Measurements from ENCODE around the gene TUBA3D.
A peak's percentile ranks its signal among the peaks of the same experiment; 100 is the strongest.
"Not testable (repeated sequence)": the region's sequence is repeated elsewhere in the genome, so short reads cannot be mapped to it uniquely, and the experiment has no call there.

Gene TUBA3D

DNA sequence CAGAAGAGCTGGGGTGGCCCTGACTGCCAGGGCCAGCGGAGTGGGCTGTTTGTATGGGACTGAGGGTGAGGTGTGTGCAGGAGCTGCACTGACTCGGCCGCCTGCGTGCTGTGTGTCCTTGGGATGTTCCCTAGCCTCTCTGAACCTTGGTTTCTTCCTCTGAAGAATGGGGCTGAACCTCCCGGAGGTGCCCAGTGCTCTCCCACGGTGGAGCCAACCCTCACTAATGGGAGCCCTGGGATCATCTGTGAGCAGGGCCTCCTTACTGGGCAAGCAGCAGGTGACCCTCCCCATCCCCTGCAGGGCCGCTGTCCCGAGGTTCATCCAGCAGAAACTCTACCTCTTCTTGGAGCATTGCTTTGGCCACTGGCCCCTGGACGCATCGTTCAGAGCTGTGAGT, 40.1 kb downstream of the TUBA3D start:
- DNase-seq: no peak

DNA sequence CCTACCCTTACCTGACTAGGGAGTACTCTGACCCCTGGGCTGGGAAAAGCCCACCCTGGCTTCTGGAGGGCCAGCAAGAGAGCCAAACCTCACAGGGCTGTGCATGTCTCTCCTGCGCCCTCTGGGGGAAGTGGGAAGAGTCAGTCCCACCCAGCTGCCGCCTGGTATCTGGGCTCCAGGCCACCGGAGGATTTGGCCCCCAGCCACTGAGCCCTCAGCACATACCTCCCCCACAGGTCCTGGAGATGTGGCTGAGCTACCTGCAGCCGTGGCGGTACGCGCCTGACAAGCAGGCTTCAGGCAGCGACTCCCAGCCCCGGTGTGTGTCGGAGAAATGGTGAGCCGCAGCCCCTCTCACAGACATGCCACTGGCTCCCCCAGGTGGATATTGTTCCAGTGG, 40.7 kb downstream of the TUBA3D start:
- DNase-seq: not testable (repeated sequence)

DNA sequence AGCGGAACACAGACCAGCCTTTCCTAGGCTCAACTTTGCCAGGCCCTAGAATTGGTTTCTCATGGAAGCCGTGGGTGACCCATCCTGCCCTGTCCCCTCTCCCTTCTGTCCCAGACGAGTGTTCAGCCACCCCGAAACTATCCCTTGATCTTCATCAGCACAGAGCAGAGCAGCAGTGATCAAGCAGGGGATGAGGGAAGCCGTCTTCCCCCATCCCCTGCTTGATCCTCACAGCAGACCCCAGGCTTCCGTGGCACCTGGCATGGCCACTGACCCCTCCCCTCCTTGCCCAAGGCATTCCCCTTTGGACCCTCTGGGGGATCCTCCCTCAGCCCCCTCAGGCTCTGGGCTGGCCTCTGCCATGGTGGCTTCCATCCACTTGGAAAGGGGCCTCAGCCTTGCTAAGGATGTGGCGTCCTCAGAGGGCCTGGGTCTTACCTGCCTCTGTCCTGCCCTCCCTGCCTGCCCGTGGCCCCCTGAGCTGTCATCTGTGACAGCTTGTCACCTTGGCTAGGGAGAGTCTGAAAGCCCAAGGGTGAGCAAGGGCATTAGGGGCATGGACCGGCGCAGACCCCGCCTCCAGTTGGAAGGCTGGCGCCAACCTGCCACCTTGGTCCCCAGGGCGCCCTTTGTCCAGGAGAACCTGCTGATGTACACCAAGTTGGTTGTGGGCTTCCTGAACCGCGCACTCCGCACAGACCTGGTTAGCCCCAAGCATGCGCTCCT, 41.4 kb downstream of the TUBA3D start:
- DNase-seq: no peak

DNA sequence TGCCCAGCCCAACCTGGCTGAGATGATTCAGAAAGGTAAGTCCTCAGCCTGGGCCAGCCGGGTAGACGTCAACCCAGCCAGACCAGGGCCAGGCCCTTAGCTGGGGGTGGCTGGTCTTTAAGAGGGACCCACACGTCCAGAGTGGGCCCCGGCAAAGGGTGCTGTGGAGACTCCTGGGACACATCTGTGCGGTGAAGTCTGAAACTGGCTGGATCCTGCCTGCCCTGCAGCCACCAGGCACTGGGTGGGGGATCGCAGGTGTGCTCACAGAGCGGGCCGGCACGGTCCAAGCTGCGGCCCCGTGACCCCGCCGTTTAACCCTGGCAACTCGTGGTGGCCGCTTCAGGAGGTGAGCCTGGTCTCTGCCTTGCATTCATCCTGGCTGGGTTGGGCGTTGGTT, 41.9 kb downstream of the TUBA3D start:
- not testable (repeated sequence) for DNase-seq

DNA sequence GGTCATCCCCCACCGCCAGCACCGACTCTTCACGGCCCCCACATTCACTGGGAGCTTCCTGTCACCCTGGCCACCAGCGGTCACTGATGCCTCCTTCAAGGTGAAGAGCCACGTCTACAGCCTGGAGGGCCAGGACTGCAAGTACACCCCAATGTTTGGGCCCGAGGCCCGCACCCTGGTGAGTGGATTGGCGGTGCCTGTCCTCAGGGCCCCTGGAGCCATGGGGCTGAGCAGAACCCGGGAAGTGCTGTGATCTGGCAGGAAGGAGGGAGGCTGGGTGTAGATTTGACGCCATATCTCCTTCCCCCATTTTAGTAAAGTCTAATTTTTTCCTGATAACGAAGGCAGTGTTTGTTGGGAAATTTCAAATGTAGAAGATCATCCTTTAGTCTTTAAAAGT, 42.6 kb downstream of the TUBA3D start:
- not testable (repeated sequence) for DNase-seq

DNA sequence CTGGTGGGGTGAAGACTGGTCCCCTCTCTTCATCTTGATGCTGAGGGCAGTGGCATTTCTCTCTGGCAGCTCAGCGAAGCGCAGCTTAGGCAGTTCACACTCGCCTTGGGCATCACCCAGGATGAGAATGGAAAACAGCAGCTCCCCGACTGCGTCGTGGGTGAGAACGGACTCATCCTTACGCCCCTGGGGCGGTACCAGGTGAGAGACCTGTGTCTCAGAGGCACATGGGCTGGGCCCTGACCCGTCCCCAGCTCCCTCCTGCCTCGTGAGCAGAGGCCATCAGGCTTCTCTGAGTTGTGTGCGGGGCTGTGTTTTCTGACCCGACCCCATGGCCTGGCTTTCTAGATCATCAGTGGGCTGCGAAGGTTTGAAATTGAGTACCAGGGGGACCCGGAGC, 43.5 kb downstream of the TUBA3D start:
- no peak for DNase-seq

DNA sequence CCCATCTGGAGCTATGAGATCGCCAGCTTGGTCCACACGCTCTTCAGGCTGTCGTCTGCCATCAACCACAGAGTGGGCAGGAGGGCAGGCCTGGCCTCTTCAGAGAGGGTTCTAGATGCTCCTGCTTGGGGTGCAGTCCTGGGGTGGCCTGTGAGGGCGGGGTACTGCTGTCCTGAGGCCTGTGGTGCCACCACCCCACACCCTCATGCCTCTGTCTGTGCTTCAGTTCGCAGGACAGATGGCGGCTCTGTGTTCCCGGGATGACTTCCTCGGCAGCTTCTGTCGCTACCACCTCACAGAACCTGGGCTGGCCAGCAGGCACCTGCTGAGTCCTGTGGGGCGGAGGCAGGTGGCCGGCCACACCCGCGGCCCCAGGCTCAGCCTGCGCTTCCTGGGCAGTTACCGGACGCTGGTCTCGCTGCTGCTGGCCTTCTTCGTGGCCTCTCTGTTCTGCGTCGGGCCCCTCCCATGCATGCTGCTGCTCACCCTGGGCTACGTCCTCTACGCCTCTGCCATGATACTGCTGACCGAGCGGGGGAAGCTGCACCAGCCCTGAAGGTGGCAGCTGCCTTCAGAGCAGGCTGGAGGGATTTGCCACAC, 44.1 kb downstream of the TUBA3D start:
- DNase-seq: not testable (repeated sequence)

DNA sequence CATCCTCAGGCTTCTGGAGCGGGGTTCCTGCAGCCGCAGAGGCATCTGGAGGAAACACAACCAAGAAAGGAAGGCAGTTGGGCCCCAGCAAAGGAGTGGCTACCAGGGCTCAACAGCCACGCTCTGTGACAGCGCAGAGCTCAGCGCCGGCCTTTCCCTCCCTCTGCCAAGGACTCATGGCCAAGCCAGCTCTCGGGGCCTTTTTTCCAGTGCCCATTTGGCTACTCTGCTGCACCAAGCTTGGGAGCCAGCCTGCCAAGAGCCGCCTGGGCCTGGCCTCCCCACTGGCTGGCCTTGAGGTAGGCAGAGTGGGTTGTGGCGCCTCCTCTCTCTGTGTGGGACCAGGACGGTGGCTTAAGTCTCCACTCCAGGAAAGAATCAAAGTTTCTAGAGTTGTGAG, 44.6 kb downstream of the TUBA3D start:
- no peak for DNase-seq

DNA sequence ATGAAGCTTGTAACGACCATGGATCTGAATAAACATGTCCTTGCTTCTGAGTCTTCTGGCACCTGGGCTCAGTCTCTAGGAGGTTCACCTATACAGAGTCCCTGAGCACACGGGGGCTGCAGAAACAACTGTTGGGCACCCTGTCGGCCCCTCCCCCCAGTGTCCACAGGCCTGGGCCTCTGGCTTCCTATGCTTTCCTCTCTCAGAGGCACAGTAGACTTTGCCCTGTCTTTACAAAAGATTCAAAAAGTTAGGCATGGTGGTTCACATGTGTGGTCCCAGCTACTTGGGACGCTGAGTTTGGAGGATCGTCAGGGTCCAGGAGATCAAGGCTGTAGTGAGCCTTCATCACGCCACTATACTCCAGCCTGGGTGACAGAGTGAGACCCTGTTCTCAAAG, 45.6 kb downstream of the TUBA3D start:
- not testable (repeated sequence) for DNase-seq

DNA sequence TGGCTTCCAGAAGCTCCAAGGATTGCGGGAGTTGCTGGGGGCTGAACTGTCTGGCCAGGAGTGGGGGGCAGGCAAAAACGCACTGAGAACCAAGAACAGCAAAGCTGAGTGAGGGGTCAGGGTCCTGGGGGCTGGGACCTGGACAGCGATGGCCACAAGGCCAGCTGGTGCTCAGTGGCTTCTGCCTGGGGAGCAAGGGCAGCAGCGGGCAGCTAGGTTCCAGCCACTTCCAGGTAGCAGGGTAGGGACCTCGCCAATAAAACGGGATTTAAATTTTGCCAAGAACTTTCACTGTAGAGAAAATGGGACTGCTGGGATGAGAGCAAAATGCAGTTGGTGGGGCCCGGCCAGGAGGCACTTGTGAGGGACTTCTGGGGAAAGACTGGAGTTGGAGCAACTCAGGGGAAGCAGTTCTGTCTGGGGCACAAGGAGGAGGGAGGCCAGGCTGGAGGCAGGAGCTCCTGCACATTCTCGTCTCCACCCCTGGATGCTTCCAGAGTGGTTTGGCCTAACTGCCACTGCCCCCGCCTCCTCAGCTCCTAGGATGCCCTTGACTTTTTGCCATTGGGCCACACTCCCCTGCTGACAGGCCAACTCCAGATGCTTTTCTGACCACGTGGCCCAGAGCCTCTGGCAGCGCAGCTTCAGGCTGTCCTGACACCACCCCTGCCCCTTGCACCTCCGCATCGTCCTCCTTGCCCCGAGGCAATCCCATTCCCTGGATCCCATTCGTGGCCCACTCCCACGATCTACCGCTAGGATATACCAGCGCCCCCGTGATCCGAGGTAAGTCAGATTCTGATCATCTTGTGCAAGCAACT, 46.3 kb downstream of the TUBA3D start:
- DNase-seq: no peak

DNA sequence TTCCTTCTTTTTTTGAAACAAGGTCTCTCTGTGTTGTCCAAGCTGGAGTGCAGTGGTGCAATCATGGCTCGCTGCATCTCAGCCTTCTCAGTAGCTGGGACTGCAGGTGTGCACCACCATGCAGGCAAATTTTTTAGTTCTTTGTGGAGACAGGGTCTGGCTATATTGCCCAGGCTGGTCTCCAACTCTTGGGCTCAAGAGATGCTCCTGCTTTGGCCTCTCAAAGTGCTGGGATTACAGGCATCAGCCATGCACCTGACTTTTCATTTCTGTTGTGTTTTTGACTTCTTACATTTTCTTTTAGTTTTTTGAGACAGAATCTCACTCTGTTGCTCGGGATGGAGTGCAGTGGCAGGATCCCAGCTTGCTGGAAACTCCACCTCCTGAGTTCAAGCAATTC, 49.3 kb downstream of the TUBA3D start:
- not testable (repeated sequence) for DNase-seq

DNA sequence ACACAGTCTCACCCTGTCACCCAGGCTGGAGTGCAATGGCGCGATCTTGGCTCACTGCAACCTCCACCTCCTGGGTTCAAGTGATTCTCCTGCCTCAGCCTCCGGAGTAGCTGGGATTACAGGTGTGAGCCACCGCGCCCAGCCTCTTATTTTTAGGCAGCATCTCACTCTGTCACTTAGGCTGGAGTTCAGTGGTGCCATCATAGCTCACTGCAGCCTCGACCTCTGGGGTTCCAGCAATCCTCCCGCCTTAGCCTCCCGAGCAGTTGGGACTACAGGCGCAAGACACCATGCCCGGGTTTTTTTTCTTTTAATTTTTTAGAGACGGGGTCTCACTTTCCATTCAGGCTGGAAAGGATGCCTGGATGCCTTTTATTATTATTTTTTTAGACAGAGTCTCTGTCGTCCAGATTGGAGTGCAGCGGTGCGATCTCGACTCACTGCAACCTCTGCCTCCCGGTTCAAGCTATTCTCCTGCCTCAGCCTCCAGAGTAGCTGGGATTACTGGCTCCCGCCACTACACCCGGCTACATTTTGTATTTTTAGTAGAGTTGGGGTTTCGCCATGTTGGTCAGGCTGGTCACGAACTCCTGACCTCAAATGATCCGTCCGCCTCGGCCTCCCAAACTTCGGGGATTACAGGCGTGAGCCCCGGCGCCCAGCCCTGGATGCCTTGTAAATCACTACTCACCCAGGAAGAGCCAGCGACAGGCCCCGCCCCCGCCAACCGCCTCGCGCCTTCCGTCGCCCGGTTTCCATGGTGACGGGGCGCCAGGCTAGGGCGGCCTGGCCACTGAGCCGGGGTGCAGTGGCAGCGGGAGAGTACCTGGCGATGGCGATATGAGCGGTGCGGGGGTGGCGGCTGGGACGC, 51.4 kb downstream of the TUBA3D start, which contains the start of gene CCDC74A:
CCDC74A (plus strand) TSS at position 758 of the 871 bp plus-strand sequence; CDS start at position 841, 83 bp downstream.
- DNase-seq: peak; percentile 77

DNA sequence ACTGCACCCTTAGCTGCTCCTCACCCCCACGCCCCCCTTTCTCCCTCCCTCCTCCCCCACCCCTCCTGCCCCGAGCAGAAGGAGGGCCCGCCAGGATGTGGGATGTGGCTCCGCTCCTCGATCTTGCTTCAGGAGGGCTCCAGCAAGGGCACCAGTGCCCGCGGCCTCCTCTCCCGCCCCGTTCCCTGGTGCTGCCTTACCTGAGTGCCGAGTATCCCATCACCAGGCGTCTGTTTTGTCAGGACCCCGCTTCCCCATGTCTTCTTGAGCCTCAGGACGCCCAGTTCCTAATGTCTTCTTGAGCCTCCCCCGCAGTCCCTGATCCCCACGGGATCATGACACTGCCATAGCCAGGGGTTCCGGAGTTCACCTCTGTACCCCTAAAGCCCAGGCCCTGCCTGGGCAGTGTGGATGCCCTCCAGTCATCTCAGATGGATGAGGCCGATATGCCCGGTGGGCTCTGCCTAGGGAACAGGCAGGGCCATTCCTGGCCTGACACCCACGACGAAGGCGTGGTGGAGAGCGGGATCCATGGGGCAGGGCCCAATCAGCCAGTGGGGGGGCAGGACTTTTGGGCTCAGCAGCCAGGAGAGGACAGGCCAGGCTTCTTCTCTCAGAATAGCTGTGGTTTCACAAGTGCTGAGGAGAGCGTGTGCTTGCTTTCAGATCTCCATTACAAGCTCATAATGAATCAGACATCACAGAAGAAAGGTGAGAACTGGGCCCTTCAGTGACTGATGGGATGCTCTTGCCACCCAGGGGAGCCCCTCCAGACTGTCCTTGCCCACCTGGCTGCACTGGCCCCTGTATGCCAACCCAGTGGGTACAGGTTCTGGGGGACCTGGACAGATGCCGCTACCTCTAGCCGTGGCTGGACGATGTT, 53.3 kb downstream of the TUBA3D start:
- peak; percentile 31 for DNase-seq

DNA sequence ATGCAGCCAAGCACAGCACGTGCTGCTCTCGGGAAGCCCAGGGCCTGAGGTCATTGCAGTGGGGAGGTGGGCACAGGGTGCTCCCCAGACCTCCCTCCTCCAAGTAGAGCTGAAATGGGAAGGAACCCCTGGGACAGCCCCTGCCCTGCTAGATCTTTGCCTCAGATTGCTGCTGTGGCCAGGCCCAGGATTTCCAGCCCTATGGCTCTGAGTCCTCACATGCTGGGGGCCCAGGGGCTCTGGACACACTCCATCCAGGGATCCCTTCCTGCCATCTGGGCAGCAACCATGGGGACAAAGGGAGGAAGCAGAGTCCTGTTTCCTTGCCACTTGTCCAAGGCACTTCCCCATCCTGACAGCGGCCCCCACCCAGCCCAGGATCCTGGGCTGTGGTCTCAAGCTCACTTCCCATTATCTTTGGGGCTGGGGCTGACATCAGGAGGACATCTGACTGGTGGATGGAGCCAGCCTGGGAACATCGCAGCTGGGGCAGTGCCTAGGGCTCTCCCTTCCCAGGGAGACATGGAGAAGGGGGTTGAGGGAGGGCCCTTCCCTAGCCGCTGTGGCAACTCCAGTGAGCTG, 54.0 kb downstream of the TUBA3D start:
- DNase-seq: not testable (repeated sequence)

DNA sequence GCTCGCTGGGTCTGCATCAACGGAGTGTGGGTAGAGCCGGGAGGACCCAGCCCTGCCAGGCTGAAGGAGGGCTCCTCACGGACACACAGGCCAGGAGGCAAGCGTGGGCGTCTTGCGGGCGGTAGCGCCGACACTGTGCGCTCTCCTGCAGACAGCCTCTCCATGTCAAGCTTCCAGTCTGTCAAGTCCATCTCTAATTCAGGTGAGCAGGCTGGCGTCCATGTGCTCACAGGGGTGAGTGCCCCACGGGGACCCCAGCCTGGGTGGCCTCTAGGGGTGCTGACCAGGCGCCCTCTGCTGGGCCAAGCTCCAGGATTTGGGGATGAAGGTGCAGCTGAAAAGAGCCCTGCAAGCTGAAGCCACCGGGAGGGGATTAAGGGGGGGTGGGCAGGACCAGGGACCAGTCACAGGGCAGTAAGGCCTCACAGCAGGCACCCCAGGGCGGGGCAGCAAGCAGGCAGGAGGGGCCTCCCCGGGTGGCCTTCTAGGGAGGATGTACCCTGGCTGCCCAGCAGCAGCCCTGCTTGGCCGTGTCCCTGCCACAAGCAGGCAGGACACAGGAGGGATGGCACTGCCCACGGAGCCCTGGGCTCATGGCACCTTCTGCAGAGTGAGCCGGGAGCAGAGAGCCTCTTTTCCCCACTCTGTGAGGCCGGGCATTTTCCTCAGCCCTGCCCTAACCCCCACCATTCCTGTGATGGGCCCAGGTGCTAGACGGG, 54.9 kb downstream of the TUBA3D start:
- not testable (repeated sequence) for DNase-seq

DNA sequence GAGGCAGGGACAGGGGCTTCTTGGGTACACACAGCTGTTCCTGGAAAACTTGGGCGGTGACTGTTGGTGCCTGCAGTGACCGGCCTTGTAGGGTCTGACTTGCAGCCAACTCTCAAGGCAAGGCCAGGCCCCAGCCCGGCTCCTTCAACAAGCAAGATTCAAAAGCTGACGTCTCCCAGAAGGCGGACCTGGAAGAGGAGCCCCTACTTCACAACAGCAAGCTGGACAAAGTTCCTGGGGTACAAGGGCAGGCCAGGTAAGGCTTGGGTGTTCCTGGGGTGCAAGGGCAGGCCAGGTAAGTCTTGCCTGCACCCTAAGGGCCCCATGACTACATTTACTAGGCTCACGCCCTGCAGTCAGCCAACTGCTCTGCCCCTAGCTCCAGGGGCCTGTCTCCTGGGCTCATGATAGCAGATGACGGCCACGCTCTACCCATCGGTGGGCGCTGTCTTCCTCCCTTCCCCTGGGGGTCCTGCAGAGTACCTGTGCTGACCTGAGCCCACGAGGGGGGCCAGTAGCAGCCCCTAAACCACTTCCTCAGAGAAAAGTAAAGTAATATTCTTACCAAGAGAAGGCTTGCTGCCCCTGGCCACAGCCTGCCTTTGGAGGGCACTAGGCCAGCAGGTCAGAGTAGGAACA, 55.7 kb downstream of the TUBA3D start:
- DNase-seq: not testable (repeated sequence)

Measured in MV-4-11 (cell line).